ENCODE measurements around the gene HSP90AA1. TPM values are rescaled to one million over a fixed set of nuclear protein-coding genes. Genes with fewer than 3 reads are reported as not detected.

HSP90AA1 gene
- total and polyA plus RNA-seq, 8 donors = 103 to 279 (median 224) TPM

- no peak for TF ChIP-seq CTCF (IDR thresholded peaks at IDR 0.05)
- no peak for TF ChIP-seq POLR2A (IDR thresholded peaks at IDR 0.05)
- no peak for TF ChIP-seq EP300 (IDR thresholded peaks at IDR 0.05)
- TF ChIP-seq POLR2AphosphoS5 (IDR thresholded peaks at IDR 0.05) = no peak
- Histone ChIP-seq H3K9me3 (no peaks in the 10 kb centered on the region), H3K4me3 (no peak overlapping the region), H3K27me3 (no peaks in the 10 kb centered on the region), H3K36me3 (no peaks in the 10 kb centered on the region), H3K27ac (no peak overlapping the region), H3K4me1 (peaks cover 0 to 9% (median 7%) of the 10 kb centered on the region in 4 donors)
- 49 to 55% (median 52%) methylated on average over 7 to 8 of the region's 8 CpGs for WGBS, 5 donors
- DNase-seq = no peak
- intact Hi-C loops (cut with DNase I; ENCODE audit: low total_unique reads) = loop anchor here (5.0 kb wide), 2 partner anchors 49 to 139 kb away; no protein-coding TSS in a partner anchor
These were observed 9.2 kb upstream of the HSP90AA1 start for GRCh38 chr14:102095871-102096568.

- H3K36me3 ChIP-seq = no peaks in the 10 kb centered on the region
- no peaks in the 10 kb centered on the region for H3K27me3 ChIP-seq
- peaks cover 0 to 9% (median 7%) of the 10 kb centered on the region in 4 donors for H3K4me1 ChIP-seq
- TF ChIP-seq EP300 (IDR thresholded peaks at IDR 0.05) = no peak
- H3K27ac ChIP-seq = no peak overlapping the region
- intact Hi-C loops (cut with DNase I; ENCODE audit: low total_unique reads) = loop anchor here (5.0 kb wide), 2 partner anchors 48 to 138 kb away; no protein-coding TSS in a partner anchor
- no peak for DNase-seq
- H3K4me3 ChIP-seq = no peak overlapping the region
- WGBS, 5 donors = 77 to 88% (median 85%) methylated on average over 6 of the region's 6 CpGs
- H3K9me3 ChIP-seq = no peaks in the 10 kb centered on the region
These were observed 8.5 kb upstream of the HSP90AA1 start for GRCh38 chr14:102095231-102095870.

- Histone ChIP-seq H3K27ac (no peak overlapping the region), H3K27me3 (no peaks in the 10 kb centered on the region), H3K4me3 (no peak overlapping the region), H3K9me3 (no peaks in the 10 kb centered on the region), H3K36me3 (no peaks in the 10 kb centered on the region), H3K4me1 (peaks cover 0 to 10% (median 7%) of the 10 kb centered on the region in 4 donors)
- peak; percentile 44 to 54 for DNase-seq
- intact Hi-C loops (cut with DNase I; ENCODE audit: low total_unique reads) = no loop called here
- 18 to 44% (median 33%) methylated on average over 7 of the region's 7 CpGs for WGBS, 5 donors
- TF ChIP-seq CTCF (IDR thresholded peaks at IDR 0.05) (no peak), POLR2AphosphoS5 (IDR thresholded peaks at IDR 0.05) (no peak), POLR2A (IDR thresholded peaks at IDR 0.05) (no peak), EP300 (IDR thresholded peaks at IDR 0.05) (no peak)
These were observed 7.3 kb upstream of the HSP90AA1 start for GRCh38 chr14:102094101-102094500.

GRCh38 chr14:102092806-102093205 lies 6.0 kb upstream of the HSP90AA1 start:
- TF ChIP-seq EP300 (IDR thresholded peaks at IDR 0.05) (no peak), POLR2A (IDR thresholded peaks at IDR 0.05) (no peak)
- no peak overlapping the region for H3K4me3 ChIP-seq
- WGBS, 5 donors = 90 to 96% (median 92%) methylated on average over 10 of the region's 10 CpGs
- no peaks in the 10 kb centered on the region for H3K36me3 ChIP-seq
- H3K27me3 ChIP-seq = no peaks in the 10 kb centered on the region
- no peak overlapping the region for H3K27ac ChIP-seq
- H3K9me3 ChIP-seq = no peaks in the 10 kb centered on the region
- no peak for DNase-seq
- intact Hi-C loops (cut with DNase I; ENCODE audit: low total_unique reads) = no loop called here
- H3K4me1 ChIP-seq = peaks cover 10 to 23% (median 18%) of the 10 kb centered on the region in 4 donors

GRCh38 chr14:102090713-102091112 lies 3.9 kb upstream of the HSP90AA1 start:
- 71 to 85% (median 80%) methylated on average over 3 of the region's 3 CpGs for WGBS, 5 donors
- intact Hi-C loops (cut with DNase I; ENCODE audit: low total_unique reads) = no loop called here
- Histone ChIP-seq H3K27ac (no peak overlapping the region), H3K27me3 (no peaks in the 10 kb centered on the region), H3K36me3 (peaks cover 0 to 1% (median under 1%) of the 10 kb centered on the region in 4 donors), H3K4me1 (peaks cover 12 to 20% (median 14%) of the 10 kb centered on the region in 4 donors), H3K9me3 (no peaks in the 10 kb centered on the region), H3K4me3 (no peak overlapping the region)
- no peak for DNase-seq
- TF ChIP-seq POLR2A (IDR thresholded peaks at IDR 0.05) (no peak), POLR2AphosphoS5 (IDR thresholded peaks at IDR 0.05) (no peak), CTCF (IDR thresholded peaks at IDR 0.05) (no peak), EP300 (IDR thresholded peaks at IDR 0.05) (no peak)
